ENCODE results near the gene NFIB.

DNA sequence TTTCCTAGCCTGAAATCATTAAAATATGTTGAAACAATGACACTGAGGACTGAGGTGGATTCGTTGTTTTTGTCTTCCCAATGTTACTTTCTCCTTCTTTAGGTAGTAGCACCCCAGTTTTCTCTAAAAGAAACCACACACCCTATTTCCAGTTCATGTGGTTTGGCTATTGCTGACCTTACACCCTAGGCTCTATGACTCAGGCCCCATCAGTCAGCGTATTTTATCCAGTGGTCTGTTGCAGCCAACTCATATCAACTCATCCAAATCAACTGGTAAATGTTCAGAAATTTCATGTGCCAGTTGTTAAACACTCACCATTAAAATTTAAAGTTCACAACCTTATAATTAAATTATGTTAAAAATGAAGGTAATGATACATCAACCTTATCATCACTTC lies 44.6 kb upstream of the NFIB start:
- TF ChIP-seq JUN (IDR thresholded peaks at IDR 0.05; ENCODE audit: borderline replicate concordance, insufficient read depth, insufficient read length, low read depth) (no peak), POLR2A (IDR thresholded peaks at IDR 0.05; ENCODE audit: low read depth, low read length) (no peak), POLR2AphosphoS5 (IDR thresholded peaks at IDR 0.05; ENCODE audit: insufficient read depth, low read depth, low read length) (no peak), GATA2 (IDR thresholded peaks at IDR 0.05; ENCODE audit: insufficient read depth, insufficient read length, low read depth, low read length) (no peak), EZH2 (IDR thresholded peaks at IDR 0.05; ENCODE audit: borderline replicate concordance, low read depth, low read length, severe bottlenecking) (no peak)
- TF ChIP-seq, protein P1, sequence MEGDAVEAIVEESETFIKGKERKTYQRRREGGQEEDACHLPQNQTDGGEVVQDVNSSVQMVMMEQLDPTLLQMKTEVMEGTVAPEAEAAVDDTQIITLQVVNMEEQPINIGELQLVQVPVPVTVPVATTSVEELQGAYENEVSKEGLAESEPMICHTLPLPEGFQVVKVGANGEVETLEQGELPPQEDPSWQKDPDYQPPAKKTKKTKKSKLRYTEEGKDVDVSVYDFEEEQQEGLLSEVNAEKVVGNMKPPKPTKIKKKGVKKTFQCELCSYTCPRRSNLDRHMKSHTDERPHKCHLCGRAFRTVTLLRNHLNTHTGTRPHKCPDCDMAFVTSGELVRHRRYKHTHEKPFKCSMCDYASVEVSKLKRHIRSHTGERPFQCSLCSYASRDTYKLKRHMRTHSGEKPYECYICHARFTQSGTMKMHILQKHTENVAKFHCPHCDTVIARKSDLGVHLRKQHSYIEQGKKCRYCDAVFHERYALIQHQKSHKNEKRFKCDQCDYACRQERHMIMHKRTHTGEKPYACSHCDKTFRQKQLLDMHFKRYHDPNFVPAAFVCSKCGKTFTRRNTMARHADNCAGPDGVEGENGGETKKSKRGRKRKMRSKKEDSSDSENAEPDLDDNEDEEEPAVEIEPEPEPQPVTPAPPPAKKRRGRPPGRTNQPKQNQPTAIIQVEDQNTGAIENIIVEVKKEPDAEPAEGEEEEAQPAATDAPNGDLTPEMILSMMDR (IDR thresholded peaks at IDR 0.05; ENCODE audit: extremely low read depth in 1 of 2, insufficient read depth in 1 of 2, low read depth in 1 of 2, low read length in 2 of 2), result no peak
- TF ChIP-seq, protein P2, sequence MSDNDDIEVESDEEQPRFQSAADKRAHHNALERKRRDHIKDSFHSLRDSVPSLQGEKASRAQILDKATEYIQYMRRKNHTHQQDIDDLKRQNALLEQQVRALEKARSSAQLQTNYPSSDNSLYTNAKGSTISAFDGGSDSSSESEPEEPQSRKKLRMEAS (IDR thresholded peaks at IDR 0.05; ENCODE audit: insufficient read depth, insufficient read length), result no peak

All from endothelial cell of umbilical vein (primary cell).